ENCODE measurements around the gene MEX3B. TPM values are rescaled to one million over a fixed set of nuclear protein-coding genes. Genes with fewer than 3 reads are reported as not detected.

The MEX3B gene
- total RNA-seq, 4 donors from 2014 or later = 0.22 to 0.57 (median 0.26) TPM; not detected in 1

DNA sequence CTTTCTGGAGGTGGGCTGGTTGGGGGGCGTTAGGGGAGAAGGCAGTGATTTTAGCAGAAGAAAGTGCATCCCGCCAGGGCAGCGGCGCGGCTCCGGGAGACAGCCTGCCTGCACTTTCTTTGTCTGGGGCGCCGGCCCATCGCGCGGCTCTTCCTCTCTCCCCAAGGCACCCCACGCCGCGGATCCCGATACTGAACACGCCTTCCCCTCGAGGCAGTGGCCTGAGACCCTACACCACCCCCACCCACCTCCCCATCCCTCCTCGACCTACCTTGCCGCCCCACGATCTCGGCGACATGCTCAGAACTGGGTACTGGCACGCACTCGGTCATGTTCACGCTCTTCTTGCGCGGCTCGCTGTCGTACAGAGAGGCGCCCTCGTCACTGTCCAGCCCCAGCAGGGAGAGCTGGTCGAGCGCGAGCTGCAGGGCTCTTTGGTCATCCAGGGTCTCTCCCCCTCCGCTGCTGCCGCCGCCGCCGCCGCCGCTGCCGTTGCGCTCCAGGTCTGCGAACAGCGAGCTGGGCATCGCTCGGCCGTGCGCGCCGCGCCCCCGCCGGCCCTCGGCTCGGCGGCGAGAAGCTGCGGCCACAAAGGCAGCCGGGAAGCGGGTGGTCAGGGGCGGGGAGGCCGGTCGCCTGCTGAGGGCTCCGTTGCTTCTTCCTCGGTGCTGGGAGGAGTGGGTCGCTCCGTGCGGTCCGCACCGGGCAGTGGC, 483 bp downstream of the MEX3B start:
- no peak for DNase-seq
- peaks cover 10 to 47% (median 13%) of the 10 kb centered on the region in 3 donors for H3K4me1 ChIP-seq
- H3K4me3 ChIP-seq = peak overlapping the region; percentile 57 to 88 (median 69)
- H3K36me3 ChIP-seq = no peaks in the 10 kb centered on the region
- H3K27me3 ChIP-seq = peaks cover 0 to 51% (median 0%) of the 10 kb centered on the region in 4 donors
- peak overlapping the region; percentile 80 to 94 (median 94) for H3K27ac ChIP-seq
- H3K9me3 ChIP-seq = no peaks in the 10 kb centered on the region
- intact Hi-C loops (cut with DNase I) = no loop called here
- WGBS, 2 donors = 0 to 3% methylated on average over 28 to 33 of the region's 71 CpGs
- TF ChIP-seq, protein P1, sequence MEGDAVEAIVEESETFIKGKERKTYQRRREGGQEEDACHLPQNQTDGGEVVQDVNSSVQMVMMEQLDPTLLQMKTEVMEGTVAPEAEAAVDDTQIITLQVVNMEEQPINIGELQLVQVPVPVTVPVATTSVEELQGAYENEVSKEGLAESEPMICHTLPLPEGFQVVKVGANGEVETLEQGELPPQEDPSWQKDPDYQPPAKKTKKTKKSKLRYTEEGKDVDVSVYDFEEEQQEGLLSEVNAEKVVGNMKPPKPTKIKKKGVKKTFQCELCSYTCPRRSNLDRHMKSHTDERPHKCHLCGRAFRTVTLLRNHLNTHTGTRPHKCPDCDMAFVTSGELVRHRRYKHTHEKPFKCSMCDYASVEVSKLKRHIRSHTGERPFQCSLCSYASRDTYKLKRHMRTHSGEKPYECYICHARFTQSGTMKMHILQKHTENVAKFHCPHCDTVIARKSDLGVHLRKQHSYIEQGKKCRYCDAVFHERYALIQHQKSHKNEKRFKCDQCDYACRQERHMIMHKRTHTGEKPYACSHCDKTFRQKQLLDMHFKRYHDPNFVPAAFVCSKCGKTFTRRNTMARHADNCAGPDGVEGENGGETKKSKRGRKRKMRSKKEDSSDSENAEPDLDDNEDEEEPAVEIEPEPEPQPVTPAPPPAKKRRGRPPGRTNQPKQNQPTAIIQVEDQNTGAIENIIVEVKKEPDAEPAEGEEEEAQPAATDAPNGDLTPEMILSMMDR (IDR thresholded peaks at IDR 0.05) = no peak
- no peak for TF ChIP-seq POLR2A (IDR thresholded peaks at IDR 0.05)

DNA sequence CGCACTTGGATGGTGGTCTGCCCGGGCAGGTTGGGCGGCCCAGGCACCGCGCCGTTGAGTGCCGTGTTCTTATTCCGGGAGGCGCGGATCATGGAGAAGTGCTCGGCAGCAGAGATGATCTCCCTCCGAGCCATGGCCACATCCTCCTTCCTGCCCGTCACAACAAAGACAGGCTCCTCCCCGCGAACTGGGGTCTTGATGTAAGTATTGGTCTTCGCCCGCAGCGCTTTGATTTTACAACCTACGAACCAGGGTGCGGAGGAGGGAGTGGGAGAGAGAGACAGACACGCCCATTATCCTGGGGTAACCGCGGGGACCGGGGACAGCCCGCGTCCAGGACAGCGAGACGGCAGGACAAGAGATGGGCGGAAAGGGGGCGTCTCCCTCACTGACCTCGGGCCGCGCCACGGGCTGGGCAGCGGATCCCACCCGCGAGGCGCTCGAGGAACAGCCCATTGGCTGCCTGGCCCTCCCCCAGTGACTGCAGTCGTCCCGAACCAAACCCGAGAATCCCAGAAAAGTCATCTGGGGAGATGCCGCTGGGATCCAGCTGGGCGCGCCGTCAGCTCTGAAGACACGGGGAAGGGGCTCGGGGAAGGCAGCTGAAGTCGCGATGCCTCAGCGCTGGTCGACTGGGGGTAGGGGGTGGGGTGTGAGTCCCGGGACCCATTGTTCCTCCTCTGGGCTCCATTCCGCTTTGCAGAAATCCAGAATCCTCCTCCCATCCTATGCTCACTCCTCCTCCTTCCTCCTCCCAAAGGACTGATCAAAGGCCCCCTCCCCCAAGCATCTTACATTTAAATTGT, 1.2 kb downstream of the MEX3B start:
- TF ChIP-seq, protein P1 (IDR thresholded peaks at IDR 0.05) = no peak
- no peak for TF ChIP-seq POLR2A (IDR thresholded peaks at IDR 0.05)
- Histone ChIP-seq H3K27me3 (peaks cover 0 to 51% (median 0%) of the 10 kb centered on the region in 4 donors), H3K4me1 (peaks cover 10 to 47% (median 13%) of the 10 kb centered on the region in 3 donors), H3K4me3 (peak overlapping the region; percentile 57 to 88 (median 69)), H3K27ac (peak overlapping the region in 3 of 4 donors; percentile 94), H3K36me3 (no peaks in the 10 kb centered on the region), H3K9me3 (no peaks in the 10 kb centered on the region)
- intact Hi-C loops (cut with DNase I) = no loop called here
- DNase-seq = no peak
- WGBS, 2 donors = 1 to 2% methylated on average over 7 to 20 of the region's 54 CpGs

DNA sequence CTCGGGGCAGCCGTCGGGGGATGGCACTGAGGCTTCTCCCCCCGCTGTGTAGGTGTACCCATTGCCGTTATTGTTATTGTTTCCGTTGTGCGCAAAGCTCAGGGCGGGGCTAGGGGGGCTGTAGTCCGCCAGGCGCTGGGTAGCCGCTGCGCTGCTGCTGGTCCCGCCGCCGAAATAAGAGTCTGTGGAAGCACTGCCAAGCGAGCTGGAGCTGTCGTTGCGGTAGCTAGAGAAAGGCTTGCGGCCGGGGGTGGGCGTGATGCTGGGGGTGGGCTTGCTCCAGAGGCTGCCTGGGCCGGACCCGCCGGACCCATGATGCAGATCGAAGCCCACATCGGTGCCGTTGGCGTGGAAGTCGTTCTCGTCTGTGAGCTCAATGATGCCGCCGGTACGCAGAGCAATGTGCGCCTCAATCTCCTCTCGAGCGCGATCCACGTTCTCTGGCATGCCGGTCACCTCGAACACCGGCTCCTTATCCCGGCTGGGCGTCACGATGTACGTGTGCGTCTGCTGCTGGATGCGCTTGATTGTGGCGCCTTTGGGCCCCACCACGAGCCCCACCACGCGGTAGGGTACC, 1.9 kb downstream of the MEX3B start:
- H3K36me3 ChIP-seq = no peaks in the 10 kb centered on the region
- TF ChIP-seq POLR2A (IDR thresholded peaks at IDR 0.05) = no peak
- TF ChIP-seq, protein P1 (IDR thresholded peaks at IDR 0.05) = no peak
- H3K4me1 ChIP-seq = peaks cover 10 to 47% (median 13%) of the 10 kb centered on the region in 3 donors
- intact Hi-C loops (cut with DNase I) = no loop called here
- 7 to 49% methylated on average over 5 to 18 of the region's 51 CpGs for WGBS, 2 donors
- H3K9me3 ChIP-seq = no peaks in the 10 kb centered on the region
- peak overlapping the region in 3 of 4 donors; percentile 94 for H3K27ac ChIP-seq
- DNase-seq = no peak
- peaks cover 0 to 49% (median 0%) of the 10 kb centered on the region in 4 donors for H3K27me3 ChIP-seq
- peak overlapping the region; percentile 57 to 88 (median 69) for H3K4me3 ChIP-seq

DNA sequence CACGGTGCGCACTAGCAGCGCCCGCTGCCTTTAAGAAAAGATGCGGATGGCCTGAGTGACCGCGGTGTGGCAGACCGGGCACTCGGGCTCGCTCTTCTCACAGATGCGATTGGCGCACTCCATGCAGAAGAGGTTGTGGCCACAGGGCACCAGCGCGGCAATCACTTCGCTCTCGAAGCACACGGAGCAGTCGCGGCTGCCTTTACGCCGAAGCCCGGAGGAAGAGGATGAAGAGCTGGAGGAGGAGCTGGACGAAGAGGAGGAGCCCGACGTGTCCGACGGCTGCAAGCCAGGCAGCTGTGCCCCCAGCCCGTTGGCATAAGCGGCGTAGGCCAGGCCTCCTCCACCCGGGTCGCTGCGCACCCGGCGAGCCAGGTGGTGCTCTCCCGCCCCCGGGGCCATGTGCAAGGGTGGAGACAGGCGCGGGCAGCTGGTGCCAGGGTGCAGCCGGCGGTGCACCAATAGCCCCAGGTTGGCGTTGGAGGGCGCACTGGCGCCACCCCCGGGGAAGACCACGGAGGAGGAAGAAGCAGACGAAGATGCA, 2.6 kb downstream of the MEX3B start:
- H3K27me3 ChIP-seq = peaks cover 0 to 42% (median 0%) of the 10 kb centered on the region in 4 donors
- peak overlapping the region in 1 of 4 donors; percentile 88 for H3K4me3 ChIP-seq
- no peak for DNase-seq
- H3K4me1 ChIP-seq = peaks cover 10 to 47% (median 13%) of the 10 kb centered on the region in 3 donors
- 84 to 86% methylated on average over 11 to 17 of the region's 47 CpGs for WGBS, 2 donors
- no peak overlapping the region for H3K27ac ChIP-seq
- no peaks in the 10 kb centered on the region for H3K9me3 ChIP-seq
- intact Hi-C loops (cut with DNase I) = no loop called here
- TF ChIP-seq POLR2A (IDR thresholded peaks at IDR 0.05) = no peak
- TF ChIP-seq, protein P1 (IDR thresholded peaks at IDR 0.05) = no peak
- H3K36me3 ChIP-seq = no peaks in the 10 kb centered on the region

Data from esophagus squamous epithelium (tissue), 5 donors.